HG03342 (cell line): ENCODE data around the gene CLIP3.

ENCODE experiments used
- ATAC-seq: cut with Tn5 transposase; IDR thresholded peaks from one replicate; pipeline ENCODE4 v1.9.1; 2021; ENCODE audit warnings: mild to moderate bottlenecking, moderate library complexity; ENCODE audit not compliant: unreplicated experiment

Gene CLIP3

GRCh38 chr19:35978832-35979365 is 53.8 kb downstream of the CLIP3 start:
- no peak for ATAC-seq

GRCh38 chr19:35978271-35978670 is 54.4 kb downstream of the CLIP3 start:
- ATAC-seq: no peak

DNA sequence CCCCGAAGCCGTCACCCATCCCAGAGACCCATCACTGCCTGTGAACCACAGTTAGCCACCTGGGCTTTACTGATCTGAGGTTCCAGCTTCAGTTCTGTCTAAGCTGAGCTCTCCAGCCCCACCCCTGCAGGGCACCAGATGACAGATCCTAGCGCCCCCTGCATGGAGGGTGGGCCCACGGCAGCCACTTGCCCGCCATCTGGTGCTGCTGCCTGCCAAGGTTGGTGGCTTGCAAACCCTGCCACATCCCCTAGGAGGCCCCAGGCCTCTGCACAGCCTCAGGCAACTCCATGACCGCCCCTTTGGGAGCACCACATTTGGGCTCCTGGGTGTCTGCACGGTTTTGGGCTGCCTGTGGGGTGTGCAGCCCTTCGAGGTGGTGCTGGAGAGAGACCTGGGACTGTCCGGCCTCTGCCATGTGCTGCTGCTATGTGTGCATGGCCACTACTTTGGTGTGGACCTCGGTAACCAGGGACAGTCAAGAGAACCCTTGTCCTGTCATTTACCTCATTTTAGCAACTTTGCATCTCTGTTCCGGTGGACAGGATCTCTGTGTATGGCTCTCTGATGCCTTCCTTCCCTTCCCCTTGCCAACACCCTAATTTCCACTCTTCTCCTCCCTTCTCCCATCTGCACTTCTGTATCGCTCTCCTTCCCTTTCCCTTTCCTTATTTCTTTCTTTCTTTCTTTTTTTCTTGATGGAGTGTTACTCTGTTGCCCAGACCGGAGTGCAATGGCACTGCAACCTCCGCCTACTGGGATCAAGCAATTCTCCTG is 55.0 kb downstream of the CLIP3 start:
- no peak for ATAC-seq

DNA sequence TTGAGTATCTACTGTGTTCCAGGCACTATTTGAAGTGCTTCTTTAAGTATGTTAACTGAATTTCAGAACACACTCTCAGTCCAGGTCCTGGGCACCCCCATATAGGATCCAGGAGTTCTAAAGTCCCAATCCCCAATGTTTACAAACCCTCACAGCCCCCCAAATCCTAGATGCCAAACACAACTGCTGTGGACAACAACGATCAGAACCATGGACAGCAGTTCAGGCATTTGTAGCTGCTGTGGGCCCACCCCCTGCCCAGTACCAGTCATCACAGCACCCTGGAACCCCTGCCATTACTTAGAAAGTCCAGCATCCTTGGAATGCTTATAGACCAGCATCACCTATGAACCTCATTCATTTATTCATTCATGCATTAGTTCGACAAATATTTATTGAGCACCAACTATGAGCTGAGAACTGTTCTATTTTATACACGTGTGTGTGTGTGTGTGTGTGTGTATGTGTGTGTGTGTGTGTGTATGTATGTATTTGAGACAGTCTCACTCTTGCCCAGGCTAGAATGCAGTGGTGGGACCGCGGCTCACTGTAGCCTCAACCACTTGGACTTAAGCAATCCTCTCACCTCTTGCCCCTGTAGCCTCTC is 57.0 kb downstream of the CLIP3 start:
- no peak for ATAC-seq

DNA sequence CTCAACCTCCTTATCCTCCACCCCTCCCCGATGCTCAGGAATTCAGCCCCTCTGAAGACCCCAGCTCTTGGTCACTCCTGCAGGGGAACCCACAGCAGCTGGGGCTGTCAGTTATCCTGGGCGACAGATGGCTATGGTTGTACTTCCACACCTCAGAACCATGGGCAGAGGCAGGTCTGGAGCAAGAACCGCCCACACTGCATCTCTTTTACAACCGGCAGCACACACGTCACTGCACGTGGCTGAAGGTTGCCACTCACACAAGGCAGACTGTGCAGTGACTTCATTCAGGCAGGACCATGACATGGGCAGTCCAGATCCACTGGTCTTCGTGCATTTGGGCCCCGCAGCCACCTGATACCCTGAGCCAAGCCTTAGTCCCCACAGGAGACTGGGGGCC is 59.2 kb downstream of the CLIP3 start:
- ATAC-seq: no peak

GRCh38 chr19:35966771-35967170 is 65.9 kb downstream of the CLIP3 start:
- no peak for ATAC-seq
